Measurements from ENCODE around the gene DIO2. TPM values are rescaled to one million over a fixed set of nuclear protein-coding genes. Genes with fewer than 3 reads are reported as not detected.
A peak's percentile ranks its signal among the peaks of the same experiment; 100 is the strongest.

DIO2 gene
- 2.1 TPM for polyA plus RNA-seq (2013, experiment 1 of 2)
- 2.8 TPM for polyA plus RNA-seq (2013, experiment 2 of 2)

GRCh38 chr14:80211153-80212022 is at the start of gene DIO2:
Gene DIO2, minus strand, starts transcription at chr14:80211504. Its CDS starts 32 bp downstream, at chr14:80211472.
- Histone ChIP-seq H3K9ac (ENCODE audit: low read length) (peak within 1 kb of the TSS; percentile 80), H3K79me1 (replicated peaks; ENCODE audit: low read length, poor library complexity, severe bottlenecking) (no peaks in the 10 kb centered on the region), H2BK120ac (ENCODE audit: low read depth, low read length) (no peak within 1 kb of the TSS), H3K36me3 (ENCODE audit: control insufficient read depth in 1 of 2, insufficient read depth in 2 of 2, low read depth in 1 of 2, low read length in 2 of 2) (no peaks in the 10 kb centered on the region), H4K8ac (ENCODE audit: low read length) (no peak within 1 kb of the TSS), H2BK5ac (ENCODE audit: low read depth, low read length, poor library complexity, severe bottlenecking) (no peak within 1 kb of the TSS), H3K4ac (ENCODE audit: low read depth in 1 of 2, low read length in 2 of 2) (no peak within 1 kb of the TSS), H3K4me2 (ENCODE audit: low read length, poor library complexity, severe bottlenecking) (no peak within 1 kb of the TSS), H3K9me3 (ENCODE audit: control insufficient read depth, low read length) (no peaks in the 10 kb centered on the region), H3K4me1 (ENCODE audit: control insufficient read depth, insufficient read depth, low read depth, low read length) (no peaks in the 10 kb centered on the region), H3K27me3 (ENCODE audit: control insufficient read depth in 1 of 2, insufficient read depth in 1 of 2, low read length in 2 of 2) (peaks cover 0 to 10% of the 10 kb centered on the region in 2 experiments), H2BK15ac (ENCODE audit: low read depth, poor library complexity, severe bottlenecking) (no peak within 1 kb of the TSS), H3K23ac (ENCODE audit: low read length in 2 of 2) (no peak within 1 kb of the TSS), H3K18ac (ENCODE audit: low read depth in 1 of 2, low read length in 2 of 2) (no peak within 1 kb of the TSS), H2AK5ac (ENCODE audit: low read length, severe bottlenecking) (no peak within 1 kb of the TSS), H3K4me3 (ENCODE audit: insufficient read depth in 1 of 2, low read depth in 1 of 2, low read length in 2 of 2) (peak within 1 kb of the TSS in 1 of 2 experiments; percentile 68), H3K27ac (ENCODE audit: low read length, poor library complexity, severe bottlenecking) (no peak within 1 kb of the TSS), H4K91ac (ENCODE audit: low read length) (no peak within 1 kb of the TSS), H2AFZ (ENCODE audit: low read depth, low read length) (no peak within 1 kb of the TSS), H3K14ac (ENCODE audit: low read length in 2 of 2) (no peak within 1 kb of the TSS), H2BK12ac (ENCODE audit: low read length in 2 of 2) (no peak within 1 kb of the TSS)
- DNase-seq: no peak
- WGBS: 74% methylated on average over 11 of the region's 17 CpGs

DNA sequence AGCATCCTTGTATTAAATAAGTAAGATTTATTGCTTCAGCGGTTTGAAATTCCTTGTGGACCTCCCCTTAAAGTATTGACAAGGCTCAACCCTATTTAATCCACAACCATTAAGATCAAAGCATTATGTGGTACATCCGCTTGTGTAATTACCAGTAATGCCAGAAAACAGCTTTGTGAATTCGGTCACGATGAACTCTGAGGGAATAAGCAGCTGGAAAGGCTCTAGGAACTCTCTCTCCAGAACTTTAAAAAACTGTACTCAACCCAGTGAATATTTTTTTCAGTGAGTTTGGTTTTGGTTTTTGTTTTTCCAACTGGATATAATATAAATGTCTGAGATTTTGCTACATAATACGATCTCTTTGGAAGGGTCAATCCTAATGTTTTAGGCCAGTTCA is 49.3 kb upstream of the DIO2 start:
- Histone ChIP-seq H3K9me3 (ENCODE audit: control insufficient read depth, low read length) (no peaks in the 10 kb centered on the region), H3K4ac (ENCODE audit: low read depth in 1 of 2, low read length in 2 of 2) (no peak overlapping the region), H3K27ac (ENCODE audit: low read length, poor library complexity, severe bottlenecking) (no peak overlapping the region), H3K4me1 (ENCODE audit: control insufficient read depth, insufficient read depth, low read depth, low read length) (no peaks in the 10 kb centered on the region), H2BK120ac (ENCODE audit: low read depth, low read length) (no peak overlapping the region), H2AK5ac (ENCODE audit: low read length, severe bottlenecking) (no peak overlapping the region), H3K27me3 (ENCODE audit: control insufficient read depth in 1 of 2, insufficient read depth in 1 of 2, low read length in 2 of 2) (no peaks in the 10 kb centered on the region), H3K23ac (ENCODE audit: low read length in 2 of 2) (no peak overlapping the region), H2BK12ac (ENCODE audit: low read length in 2 of 2) (no peak overlapping the region), H3K4me3 (ENCODE audit: insufficient read depth in 1 of 2, low read depth in 1 of 2, low read length in 2 of 2) (no peak overlapping the region), H2AFZ (ENCODE audit: low read depth, low read length) (no peak overlapping the region), H4K8ac (ENCODE audit: low read length) (no peak overlapping the region), H3K4me2 (ENCODE audit: low read length, poor library complexity, severe bottlenecking) (no peak overlapping the region), H3K9ac (ENCODE audit: low read length) (no peak overlapping the region), H3K18ac (ENCODE audit: low read depth in 1 of 2, low read length in 2 of 2) (no peak overlapping the region), H2BK5ac (ENCODE audit: low read depth, low read length, poor library complexity, severe bottlenecking) (no peak overlapping the region), H3K36me3 (ENCODE audit: control insufficient read depth in 1 of 2, insufficient read depth in 2 of 2, low read depth in 1 of 2, low read length in 2 of 2) (no peaks in the 10 kb centered on the region), H3K79me1 (replicated peaks; ENCODE audit: low read length, poor library complexity, severe bottlenecking) (no peaks in the 10 kb centered on the region), H4K91ac (ENCODE audit: low read length) (no peak overlapping the region), H3K14ac (ENCODE audit: low read length in 2 of 2) (no peak overlapping the region), H2BK15ac (ENCODE audit: low read depth, poor library complexity, severe bottlenecking) (no peak overlapping the region)
- 96% methylated on average over 5 of the region's 5 CpGs for WGBS
- DNase-seq: no peak

GRCh38 chr14:80239631-80240030 is 28.3 kb upstream of the DIO2 start:
- no peak overlapping the region for H4K8ac ChIP-seq (ENCODE audit: low read length)
- no peaks in the 10 kb centered on the region for H3K27me3 ChIP-seq (ENCODE audit: control insufficient read depth in 1 of 2, insufficient read depth in 1 of 2, low read length in 2 of 2)
- no peak overlapping the region for H4K91ac ChIP-seq (ENCODE audit: low read length)
- H3K79me1 ChIP-seq (replicated peaks; ENCODE audit: low read length, poor library complexity, severe bottlenecking): no peaks in the 10 kb centered on the region
- 83% methylated on average over 1 of the region's 2 CpGs for WGBS
- H3K4me2 ChIP-seq (ENCODE audit: low read length, poor library complexity, severe bottlenecking): no peak overlapping the region
- H3K4ac ChIP-seq (ENCODE audit: low read depth in 1 of 2, low read length in 2 of 2): no peak overlapping the region
- H3K4me3 ChIP-seq (ENCODE audit: insufficient read depth in 1 of 2, low read depth in 1 of 2, low read length in 2 of 2): no peak overlapping the region
- H3K9me3 ChIP-seq (ENCODE audit: control insufficient read depth, low read length): peaks cover 41% of the 10 kb centered on the region
- H2BK15ac ChIP-seq (ENCODE audit: low read depth, poor library complexity, severe bottlenecking): no peak overlapping the region
- no peak overlapping the region for H2BK120ac ChIP-seq (ENCODE audit: low read depth, low read length)
- no peak overlapping the region for H3K9ac ChIP-seq (ENCODE audit: low read length)
- no peak overlapping the region for H2AFZ ChIP-seq (ENCODE audit: low read depth, low read length)
- no peak overlapping the region for H3K14ac ChIP-seq (ENCODE audit: low read length in 2 of 2)
- no peak overlapping the region for H2BK12ac ChIP-seq (ENCODE audit: low read length in 2 of 2)
- no peaks in the 10 kb centered on the region for H3K36me3 ChIP-seq (ENCODE audit: control insufficient read depth in 1 of 2, insufficient read depth in 2 of 2, low read depth in 1 of 2, low read length in 2 of 2)
- no peaks in the 10 kb centered on the region for H3K4me1 ChIP-seq (ENCODE audit: control insufficient read depth, insufficient read depth, low read depth, low read length)
- H3K18ac ChIP-seq (ENCODE audit: low read depth in 1 of 2, low read length in 2 of 2): no peak overlapping the region
- no peak overlapping the region for H2AK5ac ChIP-seq (ENCODE audit: low read length, severe bottlenecking)
- no peak overlapping the region for H3K27ac ChIP-seq (ENCODE audit: low read length, poor library complexity, severe bottlenecking)
- H3K23ac ChIP-seq (ENCODE audit: low read length in 2 of 2): no peak overlapping the region
- H2BK5ac ChIP-seq (ENCODE audit: low read depth, low read length, poor library complexity, severe bottlenecking): no peak overlapping the region
- no peak for DNase-seq

DNA sequence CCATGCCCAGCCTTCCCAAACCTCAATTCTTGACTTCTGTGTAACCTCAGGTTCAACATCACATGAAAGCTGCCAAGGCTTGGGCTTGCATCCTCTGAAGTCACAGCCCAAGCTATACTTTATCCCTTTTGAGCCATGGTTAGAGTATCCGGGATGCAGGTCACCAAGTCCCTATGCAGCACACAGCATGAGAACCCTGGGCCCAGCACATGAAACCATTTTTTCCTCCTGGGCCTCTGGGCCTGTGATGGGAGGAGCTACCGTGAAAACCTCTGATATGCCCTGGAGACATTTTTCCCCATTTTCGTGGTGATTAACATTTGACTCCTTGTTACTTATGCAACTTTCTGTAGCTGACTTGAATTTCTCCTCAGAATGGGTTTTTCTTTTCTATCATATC is 25.8 kb upstream of the DIO2 start:
- no peak overlapping the region for H3K4ac ChIP-seq (ENCODE audit: low read depth in 1 of 2, low read length in 2 of 2)
- DNase-seq: no peak
- H2BK5ac ChIP-seq (ENCODE audit: low read depth, low read length, poor library complexity, severe bottlenecking): no peak overlapping the region
- 78% methylated on average over 3 of the region's 3 CpGs for WGBS
- H3K4me3 ChIP-seq (ENCODE audit: insufficient read depth in 1 of 2, low read depth in 1 of 2, low read length in 2 of 2): no peak overlapping the region
- no peak overlapping the region for H4K91ac ChIP-seq (ENCODE audit: low read length)
- H3K4me1 ChIP-seq (ENCODE audit: control insufficient read depth, insufficient read depth, low read depth, low read length): no peaks in the 10 kb centered on the region
- no peak overlapping the region for H4K8ac ChIP-seq (ENCODE audit: low read length)
- H2BK15ac ChIP-seq (ENCODE audit: low read depth, poor library complexity, severe bottlenecking): no peak overlapping the region
- no peak overlapping the region for H3K23ac ChIP-seq (ENCODE audit: low read length in 2 of 2)
- no peak overlapping the region for H3K4me2 ChIP-seq (ENCODE audit: low read length, poor library complexity, severe bottlenecking)
- peaks cover 33% of the 10 kb centered on the region for H3K9me3 ChIP-seq (ENCODE audit: control insufficient read depth, low read length)
- H3K18ac ChIP-seq (ENCODE audit: low read depth in 1 of 2, low read length in 2 of 2): no peak overlapping the region
- no peak overlapping the region for H3K14ac ChIP-seq (ENCODE audit: low read length in 2 of 2)
- H2BK12ac ChIP-seq (ENCODE audit: low read length in 2 of 2): no peak overlapping the region
- H3K27ac ChIP-seq (ENCODE audit: low read length, poor library complexity, severe bottlenecking): no peak overlapping the region
- H2BK120ac ChIP-seq (ENCODE audit: low read depth, low read length): no peak overlapping the region
- H2AFZ ChIP-seq (ENCODE audit: low read depth, low read length): no peak overlapping the region
- no peaks in the 10 kb centered on the region for H3K79me1 ChIP-seq (replicated peaks; ENCODE audit: low read length, poor library complexity, severe bottlenecking)
- no peak overlapping the region for H3K9ac ChIP-seq (ENCODE audit: low read length)
- no peak overlapping the region for H2AK5ac ChIP-seq (ENCODE audit: low read length, severe bottlenecking)
- no peaks in the 10 kb centered on the region for H3K36me3 ChIP-seq (ENCODE audit: control insufficient read depth in 1 of 2, insufficient read depth in 2 of 2, low read depth in 1 of 2, low read length in 2 of 2)
- no peaks in the 10 kb centered on the region for H3K27me3 ChIP-seq (ENCODE audit: control insufficient read depth in 1 of 2, insufficient read depth in 1 of 2, low read length in 2 of 2)

Measured in mesenchymal stem cell (in vitro differentiated cells and primary cell).